NK-92 (cell line): Measurements from ENCODE around the gene ERBB3.
A peak's percentile ranks its signal among the peaks of the same experiment; 100 is the strongest.

Experiments
- DNase-seq: peaks from one replicate; lab custom pipeline; 2025; ENCODE audit not compliant: unreplicated experiment; lab: John Stamatoyannopoulos, UW

Gene ERBB3

DNA sequence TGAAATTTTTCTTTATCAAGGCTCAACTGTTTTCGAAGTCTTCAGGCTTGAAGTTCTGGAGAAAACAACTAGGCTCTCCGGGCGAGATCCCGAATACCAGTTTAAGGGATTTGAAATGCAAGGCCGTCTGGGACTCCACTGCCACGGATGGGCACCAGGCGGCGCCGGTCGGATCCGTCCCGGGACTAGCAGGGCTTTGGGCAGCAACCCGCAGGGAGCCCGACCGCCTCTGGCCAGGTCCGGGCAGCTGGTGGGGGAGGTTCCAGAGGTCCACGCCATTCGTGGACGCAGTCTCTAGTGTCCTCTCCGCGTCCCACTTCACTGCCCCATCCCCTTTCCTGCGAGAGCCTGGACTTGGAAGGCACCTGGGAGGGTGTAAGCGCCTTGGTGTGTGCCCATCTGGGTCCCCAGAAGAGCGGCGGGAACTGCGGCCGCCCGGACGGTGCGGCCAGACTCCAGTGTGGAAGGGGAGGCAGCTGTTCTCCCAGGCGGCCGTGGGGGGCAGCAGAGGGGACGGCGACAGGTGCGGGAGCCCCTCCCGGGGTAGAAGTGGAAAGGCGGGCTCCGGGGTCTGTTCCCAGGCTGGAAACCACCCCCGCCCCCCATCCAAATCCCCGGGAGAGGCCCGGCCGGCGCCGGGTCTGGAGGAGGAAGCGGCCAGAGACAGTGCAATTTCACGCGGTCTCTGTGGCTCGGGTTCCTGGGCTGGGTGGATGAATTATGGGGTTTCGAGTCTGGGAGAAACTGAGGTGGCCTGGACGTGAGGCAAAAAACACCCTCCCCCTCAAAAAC, 838 bp upstream of the ERBB3 start:
- no peak for DNase-seq

DNA sequence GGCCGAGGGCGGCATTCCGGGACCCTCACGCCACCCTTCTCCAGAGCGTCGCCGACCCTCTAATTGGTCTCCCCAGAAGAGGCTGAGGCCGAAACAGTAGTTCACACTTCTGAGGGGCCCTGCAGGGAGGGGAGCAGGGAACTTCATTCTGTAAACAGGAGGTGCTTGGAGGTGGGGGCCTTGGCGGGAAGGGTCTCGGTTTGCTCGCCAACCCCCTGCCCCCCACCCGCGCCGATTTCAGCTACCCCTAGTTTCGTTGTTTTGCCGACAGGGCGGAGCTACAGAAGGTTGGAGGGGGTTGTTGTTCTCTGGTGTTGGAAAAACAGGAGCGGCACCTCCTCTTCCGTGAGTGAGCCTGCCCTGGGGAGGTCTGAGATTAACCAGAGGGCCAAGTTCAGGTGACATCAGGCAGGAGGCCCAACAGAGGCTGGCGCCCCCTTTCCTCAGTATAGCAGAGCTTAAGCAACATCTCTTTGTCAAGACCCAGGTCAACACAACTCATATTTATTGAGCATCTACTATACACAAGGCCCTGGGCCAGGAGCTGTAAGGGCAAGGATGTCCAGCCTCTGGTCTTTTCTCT, 682 bp downstream of the ERBB3 start:
- no peak for DNase-seq

DNA sequence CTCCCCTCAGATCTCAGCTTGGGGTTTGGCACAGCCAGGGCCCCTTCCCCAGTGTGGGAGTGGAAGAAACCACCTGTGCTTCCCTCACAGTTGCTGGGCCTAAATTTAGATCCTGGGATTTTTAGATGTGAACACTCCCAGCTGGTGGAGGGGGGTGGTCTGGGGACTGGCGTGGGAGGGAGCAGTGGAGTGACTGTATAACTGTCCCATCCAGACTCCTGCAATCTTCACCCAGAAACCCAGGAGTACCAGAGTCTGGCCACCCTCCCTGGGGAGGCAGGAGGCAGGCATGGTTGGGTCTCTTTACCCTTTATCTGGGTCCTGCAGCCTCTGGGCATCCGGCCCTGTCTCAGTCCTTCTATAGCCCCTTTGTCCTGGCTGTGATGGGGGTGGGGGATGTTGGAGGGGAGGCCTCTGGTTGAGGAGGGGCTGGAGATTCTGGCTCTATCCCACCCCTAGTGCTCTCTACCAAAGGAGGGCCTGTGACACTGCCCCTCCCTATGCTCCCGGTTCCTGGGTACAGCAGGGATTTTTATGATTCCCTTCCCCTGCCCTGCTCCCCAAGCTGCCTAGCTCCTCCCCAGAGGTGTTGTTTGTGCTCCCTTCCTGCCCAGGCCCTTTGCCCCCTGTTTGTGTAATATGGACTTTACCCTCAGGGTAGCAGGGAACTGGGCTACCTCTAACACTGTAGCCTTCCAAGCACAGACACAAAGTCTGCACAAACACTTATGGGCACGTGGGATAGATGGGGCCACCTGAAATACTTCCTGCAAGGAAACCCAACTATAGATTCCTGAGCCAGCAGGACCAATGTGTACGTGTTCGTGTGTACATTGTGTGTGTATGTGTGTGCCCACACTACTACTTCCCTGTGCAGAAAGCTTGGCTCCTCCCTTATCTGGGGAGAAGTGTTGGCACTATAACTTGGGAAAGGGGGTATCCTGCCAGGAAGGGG, 1.7 kb downstream of the ERBB3 start:
- no peak for DNase-seq

DNA sequence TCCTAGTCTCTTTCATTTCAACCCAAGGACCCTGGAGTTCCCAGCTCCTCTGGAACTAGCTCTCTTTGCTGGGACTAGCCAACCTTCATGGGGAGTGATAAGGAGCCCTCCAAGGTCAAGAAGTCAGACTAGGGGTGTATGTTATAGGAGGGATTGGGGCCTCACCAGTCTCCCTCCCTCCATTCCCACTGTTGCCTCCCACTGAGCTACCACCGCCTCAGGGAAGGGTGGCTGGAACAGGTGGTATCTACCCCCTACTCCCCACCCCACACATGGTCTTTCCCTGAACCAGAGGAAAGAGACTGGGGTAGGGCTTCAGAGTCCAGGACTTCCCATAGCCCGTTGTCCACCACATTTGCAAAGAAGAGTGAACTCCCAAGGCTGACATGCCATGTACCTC, 2.4 kb downstream of the ERBB3 start:
- DNase-seq = no peak

DNA sequence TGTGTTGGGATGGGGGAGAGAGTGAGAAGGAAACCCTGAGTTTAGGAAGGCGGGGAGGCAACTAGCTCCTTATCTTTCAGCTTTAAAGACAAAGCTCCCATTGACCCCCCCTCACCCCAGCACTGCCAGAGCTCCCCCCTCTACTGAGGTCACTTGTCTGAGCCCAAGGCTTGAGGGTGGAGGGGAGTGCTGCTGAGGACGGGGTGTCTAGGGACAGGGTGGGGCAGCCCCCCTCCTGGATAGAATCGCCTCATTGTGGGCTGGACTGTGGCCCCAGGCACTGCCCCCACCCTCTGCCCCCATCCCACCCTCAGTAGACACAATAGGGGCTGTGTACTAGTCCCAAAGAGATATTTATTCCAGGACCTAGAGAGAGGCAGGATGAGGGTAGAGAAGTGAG, 3.0 kb downstream of the ERBB3 start:
- no peak for DNase-seq

DNA sequence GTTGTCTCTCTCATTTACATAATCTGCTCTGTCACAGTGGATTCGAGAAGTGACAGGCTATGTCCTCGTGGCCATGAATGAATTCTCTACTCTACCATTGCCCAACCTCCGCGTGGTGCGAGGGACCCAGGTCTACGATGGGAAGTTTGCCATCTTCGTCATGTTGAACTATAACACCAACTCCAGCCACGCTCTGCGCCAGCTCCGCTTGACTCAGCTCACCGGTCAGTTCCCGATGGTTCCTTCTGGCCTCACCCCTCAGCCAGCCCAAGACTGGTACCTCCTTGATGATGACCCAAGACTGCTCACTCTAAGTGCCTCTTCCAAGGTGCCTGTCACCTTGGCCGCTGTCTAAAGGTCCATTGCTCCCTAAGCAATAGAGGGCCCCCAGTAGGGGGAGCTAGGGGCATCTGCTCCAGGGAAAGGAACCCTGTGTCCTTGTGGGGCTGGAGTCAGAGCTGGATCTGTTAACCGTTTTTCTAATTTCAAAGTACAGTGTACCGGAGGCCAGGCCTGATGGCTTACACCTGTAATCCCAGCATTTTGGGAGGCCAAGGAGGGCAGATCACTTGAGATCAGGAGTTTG, 5.1 kb downstream of the ERBB3 start:
- no peak for DNase-seq

DNA sequence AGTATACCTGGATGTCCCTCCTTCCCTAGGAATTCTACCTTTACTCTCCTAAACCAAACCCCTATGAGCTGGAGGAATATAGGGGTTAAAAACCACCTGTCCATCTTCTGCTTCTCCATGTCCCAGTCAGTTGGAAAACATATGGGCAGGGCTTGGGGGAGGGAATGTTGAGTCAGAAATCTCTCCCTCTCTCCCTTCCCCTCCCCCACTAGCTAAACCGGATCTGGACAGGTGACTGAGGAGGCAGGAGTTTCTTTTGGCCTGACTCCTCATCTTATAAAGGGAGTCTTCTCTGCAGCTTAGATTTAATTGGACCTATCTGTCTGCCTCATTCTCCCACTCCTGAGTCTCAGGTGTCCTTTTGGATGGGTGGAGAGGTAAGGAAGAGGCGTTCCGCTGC, 6.1 kb downstream of the ERBB3 start:
- no peak for DNase-seq

DNA sequence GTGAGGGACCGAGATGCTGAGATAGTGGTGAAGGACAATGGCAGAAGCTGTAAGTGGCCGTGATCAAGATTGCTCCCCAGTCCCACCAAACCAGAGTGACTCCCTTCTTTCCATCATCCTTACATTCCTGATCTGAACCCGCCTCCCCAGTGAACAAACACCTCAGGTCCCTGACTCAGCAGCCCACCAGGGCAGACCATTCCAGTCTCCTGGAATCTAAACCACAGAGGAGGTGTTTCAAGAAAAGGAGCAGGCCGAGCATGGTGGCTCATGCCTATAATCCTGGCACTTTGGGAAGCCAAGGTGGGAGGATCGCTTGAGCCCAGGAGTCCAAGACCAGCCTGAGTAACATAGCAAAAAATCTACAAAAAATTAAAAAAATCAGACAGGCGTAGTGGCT, 6.6 kb downstream of the ERBB3 start:
- DNase-seq = no peak

DNA sequence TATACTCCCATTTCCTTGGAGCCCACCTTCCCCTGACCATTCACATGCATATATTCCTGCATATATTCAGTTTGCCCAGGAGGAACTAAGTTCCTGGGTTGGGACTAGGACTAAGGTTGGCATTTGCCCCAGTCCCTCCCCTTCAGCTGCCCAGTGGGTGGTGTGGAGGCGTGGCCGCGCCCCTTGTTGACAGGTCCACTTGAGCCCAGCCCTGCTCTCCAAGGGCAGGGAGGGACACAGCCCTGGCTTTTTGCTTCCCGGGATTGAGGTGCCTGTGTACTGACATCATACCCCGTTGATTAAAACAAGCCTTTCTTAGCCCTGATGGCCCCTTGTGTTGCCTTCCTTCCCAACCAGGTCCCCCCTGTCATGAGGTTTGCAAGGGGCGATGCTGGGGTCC, 7.3 kb downstream of the ERBB3 start:
- no peak for DNase-seq

DNA sequence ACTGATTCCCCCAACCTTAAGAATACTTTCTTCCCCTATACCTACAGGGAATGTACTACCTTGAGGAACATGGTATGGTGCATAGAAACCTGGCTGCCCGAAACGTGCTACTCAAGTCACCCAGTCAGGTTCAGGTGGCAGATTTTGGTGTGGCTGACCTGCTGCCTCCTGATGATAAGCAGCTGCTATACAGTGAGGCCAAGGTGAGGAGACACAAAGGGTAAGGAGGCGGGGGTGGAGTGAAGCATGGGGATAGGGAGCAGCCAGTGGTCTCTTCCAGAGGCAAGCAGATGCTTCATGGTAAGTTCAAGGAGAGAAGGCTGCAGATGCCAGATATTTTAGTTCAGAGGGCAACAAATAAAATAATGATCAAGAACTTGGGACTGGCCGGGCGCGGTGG, 17.8 kb downstream of the ERBB3 start:
- no peak for DNase-seq

DNA sequence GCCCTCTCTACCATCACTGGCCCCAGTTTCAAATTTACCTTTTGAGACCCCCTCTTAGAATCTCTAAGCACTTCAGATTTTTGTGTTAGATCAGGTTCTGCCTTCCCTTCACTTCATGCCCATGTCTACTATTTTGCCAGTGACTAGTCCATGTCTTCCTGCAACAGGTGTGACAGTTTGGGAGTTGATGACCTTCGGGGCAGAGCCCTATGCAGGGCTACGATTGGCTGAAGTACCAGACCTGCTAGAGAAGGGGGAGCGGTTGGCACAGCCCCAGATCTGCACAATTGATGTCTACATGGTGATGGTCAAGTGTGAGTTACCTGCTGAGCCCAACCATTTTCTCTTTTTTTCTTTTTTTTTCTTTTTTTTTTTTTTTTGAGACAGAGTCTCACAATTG, 18.6 kb downstream of the ERBB3 start:
- DNase-seq = no peak

DNA sequence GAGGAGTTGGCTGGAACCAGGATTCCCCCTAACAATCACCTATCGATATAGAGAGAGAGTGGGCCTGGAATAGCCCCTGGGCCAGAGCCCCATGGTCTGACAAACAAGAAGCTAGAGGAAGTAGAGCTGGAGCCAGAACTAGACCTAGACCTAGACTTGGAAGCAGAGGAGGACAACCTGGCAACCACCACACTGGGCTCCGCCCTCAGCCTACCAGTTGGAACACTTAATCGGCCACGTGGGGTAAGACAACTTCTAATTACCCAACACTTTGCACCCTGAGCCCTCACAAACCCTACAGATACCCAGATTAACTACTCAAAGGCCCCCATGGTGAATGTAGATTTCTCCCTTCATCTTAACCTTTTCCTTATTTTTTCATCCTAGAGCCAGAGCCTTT, 19.8 kb downstream of the ERBB3 start:
- no peak for DNase-seq

DNA sequence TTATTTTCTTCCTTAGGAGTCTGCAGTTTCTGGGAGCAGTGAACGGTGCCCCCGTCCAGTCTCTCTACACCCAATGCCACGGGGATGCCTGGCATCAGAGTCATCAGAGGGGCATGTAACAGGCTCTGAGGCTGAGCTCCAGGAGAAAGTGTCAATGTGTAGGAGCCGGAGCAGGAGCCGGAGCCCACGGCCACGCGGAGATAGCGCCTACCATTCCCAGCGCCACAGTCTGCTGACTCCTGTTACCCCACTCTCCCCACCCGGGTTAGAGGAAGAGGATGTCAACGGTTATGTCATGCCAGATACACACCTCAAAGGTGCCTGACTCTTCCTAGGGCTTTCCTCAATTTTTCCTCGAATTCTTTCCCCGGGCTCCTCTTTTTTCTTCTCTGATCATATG, 21.1 kb downstream of the ERBB3 start:
- no peak for DNase-seq

DNA sequence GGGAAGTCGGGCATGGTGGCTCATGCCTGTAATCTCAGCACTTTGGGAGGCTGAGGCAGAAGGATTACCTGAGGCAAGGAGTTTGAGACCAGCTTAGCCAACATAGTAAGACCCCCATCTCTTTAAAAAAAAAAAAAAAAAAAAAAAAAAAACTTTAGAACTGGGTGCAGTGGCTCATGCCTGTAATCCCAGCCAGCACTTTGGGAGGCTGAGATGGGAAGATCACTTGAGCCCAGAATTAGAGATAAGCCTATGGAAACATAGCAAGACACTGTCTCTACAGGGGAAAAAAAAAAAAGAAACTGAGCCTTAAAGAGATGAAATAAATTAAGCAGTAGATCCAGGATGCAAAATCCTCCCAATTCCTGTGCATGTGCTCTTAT, 22.7 kb downstream of the ERBB3 start:
- no peak for DNase-seq

DNA sequence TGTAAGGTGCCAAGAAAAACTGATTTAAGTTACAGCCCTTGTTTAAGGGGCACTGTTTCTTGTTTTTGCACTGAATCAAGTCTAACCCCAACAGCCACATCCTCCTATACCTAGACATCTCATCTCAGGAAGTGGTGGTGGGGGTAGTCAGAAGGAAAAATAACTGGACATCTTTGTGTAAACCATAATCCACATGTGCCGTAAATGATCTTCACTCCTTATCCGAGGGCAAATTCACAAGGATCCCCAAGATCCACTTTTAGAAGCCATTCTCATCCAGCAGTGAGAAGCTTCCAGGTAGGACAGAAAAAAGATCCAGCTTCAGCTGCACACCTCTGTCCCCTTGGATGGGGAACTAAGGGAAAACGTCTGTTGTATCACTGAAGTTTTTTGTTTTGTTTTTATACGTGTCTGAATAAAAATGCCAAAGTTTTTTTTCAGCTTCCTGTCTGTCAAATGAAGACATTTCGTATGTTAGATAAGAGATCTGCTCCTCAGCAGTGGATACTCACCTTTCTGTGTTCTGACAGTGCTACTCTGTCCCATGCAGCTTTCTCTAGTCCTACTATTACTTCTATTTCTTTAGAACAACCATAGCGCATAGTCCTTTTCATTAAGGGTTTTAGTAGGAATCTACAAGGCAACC, 23.2 kb downstream of the ERBB3 start:
- no peak for DNase-seq

DNA sequence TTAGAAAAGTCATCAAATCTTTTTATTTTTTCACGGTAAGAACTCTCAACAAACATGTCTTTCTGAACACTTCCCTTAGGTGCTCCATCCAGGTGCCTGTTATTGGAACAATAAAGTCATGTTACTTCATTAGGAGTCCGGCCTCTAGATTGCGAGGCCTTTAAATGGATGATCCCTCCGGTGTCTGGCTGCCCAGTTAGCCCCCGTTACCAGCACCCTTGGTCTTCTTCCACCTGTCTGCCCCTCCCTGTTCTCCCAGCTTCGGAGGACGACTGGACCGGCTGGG, 23.8 kb downstream of the ERBB3 start:
- DNase-seq = no peak

DNA sequence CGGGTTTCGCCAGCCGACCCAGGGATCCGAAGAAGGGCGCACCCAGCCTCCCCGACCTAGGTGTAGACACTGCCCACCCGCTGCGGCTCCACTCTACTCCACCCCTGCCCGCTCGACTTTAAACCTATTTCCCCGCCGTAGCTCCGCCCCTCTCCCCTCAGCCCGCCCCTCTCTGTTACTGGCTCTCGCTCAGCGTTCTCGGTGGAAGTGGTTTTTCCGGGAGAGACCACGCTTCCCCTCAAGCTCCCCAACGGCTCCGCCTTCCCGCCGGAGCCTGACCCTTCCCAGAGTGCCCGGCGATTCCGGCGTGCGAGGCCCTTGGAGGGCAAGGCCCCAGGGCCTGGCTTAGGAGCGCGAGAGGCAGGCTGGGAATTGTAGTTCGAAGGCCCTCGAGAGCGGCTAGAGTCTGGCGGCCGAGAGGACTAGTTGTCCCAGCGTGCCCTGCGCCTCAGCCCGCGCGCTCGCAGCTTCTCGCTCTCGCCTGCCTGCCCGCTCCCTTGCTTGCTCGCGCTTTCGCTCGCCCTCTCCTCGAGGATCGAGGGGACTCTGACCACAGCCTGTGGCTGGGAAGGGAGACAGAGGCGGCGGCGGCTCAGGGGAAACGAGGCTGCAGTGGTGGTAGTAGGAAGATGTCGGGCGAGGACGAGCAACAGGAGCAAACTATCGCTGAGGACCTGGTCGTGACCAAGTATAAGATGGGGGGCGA, 24.3 kb downstream of the ERBB3 start, which contains the start of gene PA2G4:
TSS of gene PA2G4 (plus strand) at position 451 of the 706 bp plus-strand sequence. CDS start at position 630, 179 bp downstream.
- peak; percentile 76 for DNase-seq

DNA sequence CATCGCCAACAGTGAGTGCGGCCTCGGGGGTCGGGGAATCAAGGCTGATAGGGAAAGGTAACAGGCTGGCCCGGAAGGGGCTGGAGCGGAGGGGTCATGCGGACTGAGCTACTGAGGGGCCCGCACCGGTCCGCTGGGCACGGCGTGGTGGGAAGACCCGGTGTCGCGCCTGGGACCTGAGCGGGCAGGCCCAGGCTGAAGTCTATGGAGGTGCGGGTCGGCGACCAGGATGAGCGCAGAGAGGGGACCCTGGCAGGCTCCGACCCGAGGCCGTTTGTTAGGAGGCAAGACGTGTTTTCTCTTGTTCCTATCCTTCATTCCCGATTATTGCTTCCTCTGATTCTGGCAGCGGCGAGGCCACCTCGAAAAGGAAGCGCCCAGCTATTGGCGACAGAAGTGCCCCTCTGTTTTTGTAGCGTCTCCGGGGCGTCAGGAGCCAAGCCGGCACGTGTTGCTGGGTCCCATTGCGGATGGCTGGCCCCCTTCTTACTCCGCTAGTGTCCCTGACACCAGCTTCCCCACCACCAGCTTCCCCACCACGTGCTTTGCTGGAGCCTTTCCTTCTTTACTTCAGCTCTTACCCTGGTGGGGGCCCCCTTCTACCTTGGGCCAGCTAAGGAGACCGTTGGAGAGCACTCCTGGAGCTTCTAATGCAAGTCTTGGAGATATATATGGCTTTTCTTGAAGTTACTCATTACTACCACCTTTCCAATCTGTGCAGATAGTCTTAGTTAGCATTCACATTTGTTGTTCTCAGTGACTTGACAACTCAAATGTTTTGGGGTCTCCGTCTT, 25.0 kb downstream of the ERBB3 start:
- DNase-seq = no peak

DNA sequence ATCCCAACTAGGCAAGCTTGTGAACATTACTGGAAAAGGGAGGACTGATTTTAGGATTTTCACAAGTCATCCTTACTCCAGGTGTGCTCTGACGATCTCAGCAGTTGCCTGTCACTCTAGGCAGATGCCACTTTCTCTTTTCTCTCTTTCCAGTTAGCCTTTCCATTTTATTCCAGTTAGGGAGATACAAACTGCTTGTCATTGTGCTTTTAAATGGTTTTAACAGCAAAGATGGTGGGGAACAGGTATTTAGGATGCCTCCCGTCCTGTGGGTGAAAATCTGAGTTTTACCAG, 25.6 kb downstream of the ERBB3 start:
- DNase-seq = no peak

DNA sequence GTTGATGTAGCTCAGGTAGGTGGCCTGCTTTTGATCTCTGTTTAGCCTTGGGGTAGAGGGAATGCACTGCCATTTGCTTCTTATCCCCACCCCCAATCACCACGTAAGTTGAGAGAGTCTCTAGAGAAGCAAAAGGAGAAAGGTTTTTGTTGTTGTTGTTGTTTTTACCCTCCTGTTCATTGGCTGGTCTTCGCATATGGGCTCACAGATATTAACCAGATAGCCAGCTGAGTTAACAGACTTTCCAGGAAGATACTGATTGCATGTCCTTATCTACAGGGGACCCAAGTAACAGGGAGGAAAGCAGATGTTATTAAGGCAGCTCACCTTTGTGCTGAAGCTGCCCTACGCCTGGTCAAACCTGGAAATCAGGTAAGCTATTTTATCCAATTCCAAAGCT, 27.3 kb downstream of the ERBB3 start:
- no peak for DNase-seq
